Mesenchymal stem cell (in vitro differentiated cells and primary cell): ENCODE results near the gene SPAAR.
A peak's percentile ranks its signal among the peaks of the same experiment; 100 is the strongest.
"Not testable (repeated sequence)": the region's sequence is repeated elsewhere in the genome, so short reads cannot be mapped to it uniquely, and the experiment has no call there.

Experiments
- DNase-seq: peaks from one replicate; pipeline ENCODE4 v3.0.0-alpha.2; 2013
- H2AFZ ChIP-seq: one replicate; pipeline ENCODE4 v1.6.1; 2013; ENCODE audit warnings: low read depth, mild to moderate bottlenecking, control low read depth, inconsistent platforms, low read length, moderate library complexity
- H2AK5ac ChIP-seq: 2 replicates; pipeline ENCODE4 v1.6.1; 2013; ENCODE audit warnings: low read length, moderate library complexity, mild to moderate bottlenecking, inconsistent platforms; ENCODE audit not compliant: severe bottlenecking
- H2BK120ac ChIP-seq: one replicate; pipeline ENCODE4 v1.6.1; 2013; ENCODE audit warnings: low read depth, mild to moderate bottlenecking, inconsistent platforms, low read length, moderate library complexity
- H2BK12ac ChIP-seq, 2 experiments: one replicate each; pipeline ENCODE4 v1.6.1; 2013; ENCODE audit warnings: inconsistent platforms in 2 of 2, low read length in 2 of 2, mild to moderate bottlenecking in 2 of 2, moderate library complexity in 2 of 2, control low read depth in 1 of 2
- H2BK15ac ChIP-seq: one replicate; pipeline ENCODE4 v1.6.1; 2013; ENCODE audit warnings: mild to moderate bottlenecking, low read depth, inconsistent platforms; ENCODE audit not compliant: poor library complexity, severe bottlenecking
- H2BK5ac ChIP-seq: 2 replicates; pipeline ENCODE4 v1.6.1; 2013; ENCODE audit warnings: low read depth, mild to moderate bottlenecking, low read length, control low read depth, inconsistent platforms; ENCODE audit not compliant: poor library complexity, severe bottlenecking
- H3K14ac ChIP-seq, 2 experiments: one replicate each; pipeline ENCODE4 v1.6.1; 2013; ENCODE audit warnings: inconsistent platforms in 2 of 2, low read length in 2 of 2, control low read depth in 1 of 2, mild to moderate bottlenecking in 1 of 2, moderate library complexity in 1 of 2
- H3K18ac ChIP-seq, 2 experiments: one replicate each; pipeline ENCODE4 v1.6.1; 2013; ENCODE audit warnings: inconsistent platforms in 2 of 2, low read length in 2 of 2, control low read depth in 1 of 2, low read depth in 1 of 2, mild to moderate bottlenecking in 1 of 2
- H3K23ac ChIP-seq, 2 experiments: one replicate each; pipeline ENCODE4 v1.6.1; 2013; ENCODE audit warnings: inconsistent platforms in 2 of 2, low read length in 2 of 2, mild to moderate bottlenecking in 2 of 2, moderate library complexity in 2 of 2, control low read depth in 1 of 2
- H3K27ac ChIP-seq: 2 replicates; pipeline ENCODE4 v1.5.1; 2013; ENCODE audit warnings: mild to moderate bottlenecking, moderate library complexity, low read length, control low read depth, inconsistent platforms; ENCODE audit not compliant: poor library complexity, severe bottlenecking
- H3K27me3 ChIP-seq, 2 experiments: 2 replicates each; pipeline versions ENCODE4 v1.6.1 to v1.7.0; 2013; ENCODE audit warnings: low read length in 2 of 2, mild to moderate bottlenecking in 2 of 2, moderate library complexity in 2 of 2, control low read depth in 1 of 2, inconsistent platforms in 1 of 2; ENCODE audit not compliant: control insufficient read depth in 1 of 2, insufficient read depth in 1 of 2
- H3K36me3 ChIP-seq, 2 experiments: 2 replicates each; pipeline versions ENCODE4 v1.6.1 to v1.7.0; 2013; ENCODE audit warnings: low read length in 2 of 2, control low read depth in 1 of 2, inconsistent platforms in 1 of 2, low read depth in 1 of 2, mild to moderate bottlenecking in 1 of 2; ENCODE audit not compliant: insufficient read depth in 2 of 2, control insufficient read depth in 1 of 2
- H3K4ac ChIP-seq, 2 experiments: one replicate each; pipeline ENCODE4 v1.6.1; 2013; ENCODE audit warnings: inconsistent platforms in 2 of 2, low read length in 2 of 2, mild to moderate bottlenecking in 2 of 2, moderate library complexity in 2 of 2, control low read depth in 1 of 2, low read depth in 1 of 2
- H3K4me1 ChIP-seq: 2 replicates; pipeline ENCODE4 v1.6.1; 2013; ENCODE audit warnings: low read depth, low read length, control low read depth; ENCODE audit not compliant: control insufficient read depth, insufficient read depth
- H3K4me2 ChIP-seq: 2 replicates; pipeline ENCODE4 v1.6.1; 2013; ENCODE audit warnings: low read length, mild to moderate bottlenecking, inconsistent platforms; ENCODE audit not compliant: poor library complexity, severe bottlenecking
- H3K4me3 ChIP-seq, 2 experiments: 2 replicates each; pipeline versions ENCODE4 v1.5.1 to v1.7.0; 2013; ENCODE audit warnings: low read length in 2 of 2, mild to moderate bottlenecking in 2 of 2, control low read depth in 1 of 2, low read depth in 1 of 2; ENCODE audit not compliant: insufficient read depth in 1 of 2
- H3K79me1 ChIP-seq: replicated peaks from 2 replicates; pipeline ENCODE4 v1.6.1; 2013; ENCODE audit warnings: mild to moderate bottlenecking, control low read depth, low read length, inconsistent platforms; ENCODE audit not compliant: poor library complexity, severe bottlenecking
- H3K9ac ChIP-seq: 2 replicates; pipeline ENCODE4 v1.7.0; 2013; ENCODE audit warnings: mild to moderate bottlenecking, low read length, moderate library complexity
- H3K9me3 ChIP-seq: 2 replicates; pipeline ENCODE4 v1.7.0; 2013; ENCODE audit warnings: mild to moderate bottlenecking, low read length; ENCODE audit not compliant: control insufficient read depth
- H4K8ac ChIP-seq: one replicate; pipeline ENCODE4 v1.6.1; 2013; ENCODE audit warnings: inconsistent platforms, mild to moderate bottlenecking, low read length, moderate library complexity
- H4K91ac ChIP-seq: one replicate; pipeline ENCODE4 v1.6.1; 2013; ENCODE audit warnings: mild to moderate bottlenecking, low read length, inconsistent platforms
- WGBS: methylation state at CpG from one replicate; pipeline ENCODE4 v1.1.7; 2013; ENCODE audit warnings: mixed read lengths; 5-methylcytosine and 5-hydroxymethylcytosine counted together

The SPAAR gene

GRCh38 chr9:35911690-35912089 lies 2.4 kb downstream of the SPAAR start:
- Histone ChIP-seq H2AK5ac (peak overlapping the region; percentile 76), H2BK5ac (no peak overlapping the region), H3K14ac (no peak overlapping the region), H2BK120ac (peak overlapping the region; percentile 69), H3K4me2 (no peak overlapping the region), H4K91ac (no peak overlapping the region), H3K36me3 (no peaks in the 10 kb centered on the region), H3K79me1 (no peaks in the 10 kb centered on the region), H3K4me1 (peaks cover 41% of the 10 kb centered on the region), H3K4me3 (no peak overlapping the region), H3K27ac (no peak overlapping the region), H4K8ac (peak overlapping the region; percentile 84), H3K18ac (peak overlapping the region in 1 of 2 experiments; percentile 46), H2AFZ (no peak overlapping the region), H2BK15ac (no peak overlapping the region), H3K9me3 (no peaks in the 10 kb centered on the region), H3K4ac (no peak overlapping the region), H3K27me3 (no peaks in the 10 kb centered on the region), H2BK12ac (peak overlapping the region; percentile 40 to 70), H3K9ac (peak overlapping the region; percentile 28), H3K23ac (no peak overlapping the region)
- DNase-seq = no peak
- WGBS = 88% methylated on average over 9 of the region's 10 CpGs

DNA sequence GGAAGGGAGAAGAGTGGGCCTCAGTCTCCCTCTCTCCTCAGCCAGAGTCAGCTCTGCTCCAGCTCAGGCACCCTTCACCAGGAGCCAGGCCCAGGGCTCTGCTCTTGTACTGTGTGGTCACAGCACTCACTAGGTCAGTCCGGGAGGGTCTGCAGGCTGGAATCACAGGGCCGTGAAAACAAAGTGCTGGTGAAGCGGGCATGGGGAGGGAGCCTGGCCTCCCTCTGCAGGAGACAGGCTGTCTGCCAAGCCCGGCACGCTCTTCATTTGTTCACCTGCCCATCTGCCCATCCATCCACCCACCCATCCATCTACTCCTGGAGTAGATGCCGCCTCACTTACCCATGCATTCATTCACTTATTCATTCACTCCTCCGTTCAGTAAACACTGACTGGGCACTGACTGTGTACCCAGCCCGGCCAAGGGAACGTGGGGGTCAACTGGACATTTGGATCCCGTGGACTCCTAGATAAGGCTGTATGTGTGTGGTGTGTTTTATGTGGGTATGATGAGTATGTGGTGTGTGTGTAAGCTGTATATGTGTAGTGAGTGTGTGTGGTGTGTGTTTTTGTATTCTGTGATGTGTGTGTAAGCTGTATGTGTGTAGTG lies 3.6 kb downstream of the SPAAR start:
- Histone ChIP-seq H3K18ac (no peak overlapping the region), H2AK5ac (no peak overlapping the region), H3K79me1 (no peaks in the 10 kb centered on the region), H3K36me3 (no peaks in the 10 kb centered on the region), H2BK5ac (no peak overlapping the region), H4K8ac (no peak overlapping the region), H3K27ac (no peak overlapping the region), H3K4me1 (peaks cover 32% of the 10 kb centered on the region), H3K4me2 (no peak overlapping the region), H3K4ac (peak overlapping the region in 1 of 2 experiments; percentile 32), H3K27me3 (no peaks in the 10 kb centered on the region), H3K14ac (no peak overlapping the region), H3K23ac (no peak overlapping the region), H3K9me3 (no peaks in the 10 kb centered on the region), H3K9ac (no peak overlapping the region), H2BK12ac (peak overlapping the region; percentile 0 to 7), H2BK15ac (no peak overlapping the region), H3K4me3 (no peak overlapping the region), H2AFZ (no peak overlapping the region), H2BK120ac (no peak overlapping the region), H4K91ac (peak overlapping the region; percentile 44)
- 98% methylated on average over 10 of the region's 10 CpGs for WGBS
- DNase-seq = no peak

DNA sequence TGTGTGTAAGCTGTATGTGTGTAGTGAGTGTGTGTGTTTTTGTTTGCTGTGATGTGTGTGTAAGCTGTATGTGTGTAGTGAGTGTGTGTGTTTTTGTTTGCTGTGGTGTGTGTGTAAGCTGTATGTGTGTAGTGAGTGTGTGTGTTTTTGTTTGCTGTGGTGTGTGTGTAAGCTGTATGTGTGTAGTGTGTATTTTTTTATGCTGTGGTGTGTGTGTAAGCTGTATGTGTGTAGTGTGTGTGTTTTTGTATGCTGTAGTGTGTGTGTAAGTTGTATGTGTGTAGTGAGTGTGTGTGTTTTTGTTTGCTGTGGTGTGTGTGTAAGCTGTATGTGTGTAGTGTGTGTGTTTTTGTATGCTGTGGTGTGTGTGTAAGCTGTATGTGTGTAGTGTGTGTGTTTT lies 4.1 kb downstream of the SPAAR start:
- H3K4me2 ChIP-seq, H2AK5ac ChIP-seq, H3K27me3 ChIP-seq, H4K8ac ChIP-seq, H3K4me3 ChIP-seq, H3K23ac ChIP-seq, H2AFZ ChIP-seq, H2BK15ac ChIP-seq, H2BK5ac ChIP-seq, H3K36me3 ChIP-seq, H3K79me1 ChIP-seq, H3K18ac ChIP-seq, H3K14ac ChIP-seq, DNase-seq, H3K9me3 ChIP-seq, H2BK12ac ChIP-seq, H2BK120ac ChIP-seq, H3K4ac ChIP-seq, H4K91ac ChIP-seq, H3K9ac ChIP-seq, H3K27ac ChIP-seq: not testable (repeated sequence)
- H3K4me1 ChIP-seq = peaks cover 29% of the 10 kb centered on the region

GRCh38 chr9:35914301-35914807 lies 5.1 kb downstream of the SPAAR start:
- Histone ChIP-seq H4K91ac (peak overlapping the region; percentile 79), H3K9ac (no peak overlapping the region), H3K4ac (no peak overlapping the region), H3K9me3 (no peaks in the 10 kb centered on the region), H3K27me3 (no peaks in the 10 kb centered on the region), H2AFZ (peak overlapping the region; percentile 84), H3K14ac (no peak overlapping the region), H3K4me3 (no peak overlapping the region), H2BK12ac (peak overlapping the region; percentile 1 to 85), H3K18ac (peak overlapping the region in 1 of 2 experiments; percentile 52), H3K23ac (no peak overlapping the region), H3K27ac (peak overlapping the region; percentile 23), H4K8ac (peak overlapping the region; percentile 31), H2BK5ac (no peak overlapping the region), H3K4me1 (peaks cover 20% of the 10 kb centered on the region), H2BK120ac (no peak overlapping the region), H3K36me3 (no peaks in the 10 kb centered on the region), H2AK5ac (no peak overlapping the region), H3K4me2 (no peak overlapping the region), H2BK15ac (no peak overlapping the region), H3K79me1 (no peaks in the 10 kb centered on the region)
- WGBS = 63% methylated on average over 9 of the region's 9 CpGs
- peak; percentile 46 for DNase-seq
